NK-92 (cell line): ENCODE data around the gene PRH2.

Experiments
- DNase-seq: peaks from one replicate; lab custom pipeline; 2025; ENCODE audit not compliant: unreplicated experiment; lab: John Stamatoyannopoulos, UW

PRH2 gene

DNA sequence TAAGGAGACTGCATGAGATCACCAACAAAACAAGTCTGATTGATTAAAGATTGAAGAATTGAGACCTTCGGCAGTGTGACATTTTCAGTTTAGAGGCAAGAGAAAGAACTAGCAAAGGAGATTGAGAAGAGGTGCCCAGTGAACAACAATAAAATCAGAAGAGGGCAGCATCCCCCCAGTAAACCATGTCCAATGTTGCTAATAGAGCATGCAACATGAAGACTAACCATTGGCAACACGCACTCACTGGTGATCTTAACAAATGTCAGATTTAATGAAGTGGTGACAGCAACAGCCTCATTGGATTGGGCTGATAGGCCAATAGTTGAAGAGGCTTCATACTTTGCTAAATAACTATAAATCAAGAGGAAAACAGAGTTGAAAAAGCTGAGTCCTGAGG, 30.8 kb downstream of the PRH2 start:
- no peak for DNase-seq

DNA sequence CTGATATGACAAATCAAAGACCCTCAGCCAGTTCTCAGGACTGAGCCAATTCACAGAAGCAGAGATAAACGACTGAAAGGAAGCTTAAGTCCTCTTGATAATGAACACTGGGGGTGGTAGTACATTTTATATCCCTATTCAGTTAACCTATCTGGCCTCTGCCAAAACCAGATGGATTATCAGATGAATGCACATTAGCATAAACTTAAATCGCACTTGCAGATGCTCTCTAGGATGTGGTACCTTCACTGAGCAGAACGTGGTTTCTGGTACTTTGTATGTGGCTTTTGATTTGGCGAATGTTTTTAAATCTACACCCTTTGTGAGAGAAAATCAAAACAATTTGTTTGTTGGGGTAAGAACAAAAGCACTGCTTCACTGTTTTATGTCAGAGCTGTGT, 31.2 kb downstream of the PRH2 start:
- no peak for DNase-seq

DNA sequence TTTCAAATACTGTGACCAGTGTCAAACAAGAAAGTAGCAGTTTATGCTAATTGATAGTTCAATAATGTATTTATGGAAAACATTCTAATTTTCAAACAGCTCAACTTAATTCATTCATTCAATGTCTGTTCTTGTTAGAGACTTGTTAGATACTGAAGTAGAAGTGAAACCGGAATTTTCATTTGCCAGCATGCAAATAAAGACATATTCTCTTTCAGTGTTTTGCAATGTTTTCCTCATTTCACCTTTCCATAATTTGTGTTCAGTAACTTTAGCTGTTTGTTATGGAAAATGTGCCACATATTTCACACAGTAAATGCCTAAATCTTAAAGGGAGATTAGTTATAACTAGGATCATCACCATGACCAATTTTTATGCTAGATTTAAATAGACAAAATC, 36.4 kb downstream of the PRH2 start:
- no peak for DNase-seq

DNA sequence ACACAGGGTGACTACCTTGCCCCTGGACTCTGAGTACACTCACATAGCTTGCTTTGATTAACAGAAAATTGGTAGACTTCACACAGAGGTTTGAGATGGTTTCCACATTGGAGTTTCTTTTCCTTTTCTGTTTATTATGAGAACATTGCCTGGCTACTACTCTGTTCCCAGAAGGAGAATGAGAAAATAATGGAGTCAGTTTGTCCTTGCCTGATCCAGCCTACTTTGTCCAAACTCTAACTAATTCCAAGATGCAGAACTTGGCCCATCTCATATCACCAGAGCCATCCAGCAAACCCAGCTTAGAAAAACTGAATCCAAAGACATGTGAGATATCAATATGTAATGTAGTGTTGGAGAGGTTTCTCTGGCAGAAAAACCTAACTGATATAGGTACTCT, 37.3 kb downstream of the PRH2 start:
- no peak for DNase-seq

DNA sequence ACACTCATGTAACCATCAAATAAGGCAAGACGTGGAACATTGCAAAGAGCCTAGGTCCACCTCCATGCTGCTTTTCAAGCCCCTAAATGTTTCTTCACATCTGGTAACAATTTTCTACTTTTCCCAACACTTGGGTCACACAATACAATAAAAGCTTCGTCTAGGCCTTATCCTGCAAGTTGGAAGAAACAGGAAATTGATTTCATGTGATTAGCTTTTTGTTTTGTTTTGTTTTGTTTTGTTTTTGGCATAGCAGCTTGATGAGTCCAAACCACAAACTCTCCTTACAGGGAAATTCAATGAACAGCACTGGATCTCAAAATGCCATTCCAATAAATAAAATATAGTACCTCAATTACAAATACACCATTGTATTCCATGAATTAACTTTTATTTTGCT, 38.4 kb downstream of the PRH2 start:
- DNase-seq, result no peak

DNA sequence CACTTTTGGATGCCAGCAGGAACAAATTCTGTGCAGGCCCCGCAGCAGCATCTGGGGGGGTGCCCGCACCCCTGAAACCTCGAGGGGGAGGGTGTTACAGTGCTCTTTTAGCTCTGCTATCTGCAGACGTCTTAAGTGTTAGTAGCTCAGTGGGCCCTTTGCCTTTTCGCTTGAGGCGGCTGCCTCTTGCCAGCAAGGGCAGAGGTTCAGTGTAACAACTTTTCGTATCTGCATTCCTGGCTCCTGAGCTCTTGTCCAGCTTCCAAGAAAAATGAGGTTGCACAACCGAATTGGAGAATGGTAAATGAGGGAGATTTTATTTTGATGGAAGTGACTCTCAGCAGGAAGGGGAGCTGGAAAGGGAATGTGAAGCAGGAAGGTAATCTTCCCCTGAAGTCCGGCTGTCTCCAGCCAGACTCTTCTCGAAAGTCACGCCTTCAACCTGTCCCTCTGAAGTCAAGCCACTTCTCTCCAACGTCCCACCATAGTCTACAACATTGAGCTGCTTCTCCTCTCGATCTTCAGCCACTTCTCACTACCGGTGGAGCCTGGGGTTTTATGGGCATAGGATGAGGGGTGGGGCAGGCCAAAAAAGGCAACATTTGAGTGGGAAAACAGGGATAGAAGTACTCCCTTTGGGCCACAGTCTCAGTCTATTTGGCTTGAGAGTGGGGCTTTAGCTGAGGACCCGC, 39.9 kb downstream of the PRH2 start:
- no peak for DNase-seq

DNA sequence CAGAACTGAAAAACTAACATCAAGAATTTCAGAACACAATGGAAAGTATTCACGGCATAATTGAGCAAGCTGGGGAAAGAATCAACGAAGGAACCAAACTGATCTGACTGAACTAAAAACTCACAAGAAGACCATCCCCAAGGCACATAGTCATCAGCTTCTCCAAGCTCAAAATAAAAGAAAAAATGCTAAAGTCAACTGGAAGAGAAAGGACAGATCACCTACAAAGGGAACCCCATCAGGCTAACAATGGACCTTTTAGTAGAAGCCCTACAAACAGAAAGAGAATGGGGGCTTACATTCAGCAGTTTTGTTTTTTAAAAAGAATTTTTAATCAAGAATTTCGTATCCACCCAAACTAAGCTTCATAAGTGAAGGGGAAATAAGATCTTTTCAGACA, 45.9 kb downstream of the PRH2 start:
- no peak for DNase-seq

DNA sequence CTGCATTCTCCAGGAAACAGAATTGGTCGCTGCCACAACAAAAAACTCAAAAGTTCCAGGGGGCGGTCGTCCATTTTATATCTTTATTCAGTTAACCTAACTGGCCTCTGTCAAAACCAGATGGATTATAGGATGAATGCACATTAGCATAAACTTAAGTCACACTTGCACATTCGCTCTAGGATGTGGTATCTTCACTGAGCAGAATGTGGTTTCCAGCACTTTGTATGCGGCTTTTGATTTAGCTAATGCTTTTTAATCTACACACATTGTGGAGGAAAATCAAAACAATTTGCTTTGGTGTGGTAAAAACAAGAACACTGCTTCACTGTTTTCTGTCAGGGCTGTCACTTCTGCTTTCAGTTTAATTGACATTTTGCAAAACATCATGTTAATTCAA, 53.2 kb downstream of the PRH2 start:
- DNase-seq, result no peak
